Testis (tissue), 3 donors: ENCODE measurements around the gene NUDCD3. TPM values are rescaled to one million over a fixed set of nuclear protein-coding genes. Genes with fewer than 3 reads are reported as not detected.

Experiments
- DNase-seq: peaks from one replicate; pipeline ENCODE4 v3.0.0-alpha.2; 2019
- H3K27ac ChIP-seq, 2 donors: fragments of 200-600 bp; sonication (generic); one replicate each; pipeline ENCODE4 v1.5.1; 2019
- H3K27me3 ChIP-seq: fragments of 200-600 bp; sonication (generic); one replicate; pipeline ENCODE4 v1.5.1; 2019
- H3K36me3 ChIP-seq: fragments of 200-600 bp; sonication (generic); one replicate; pipeline ENCODE4 v1.5.1; 2017; ENCODE audit warnings: low read depth; ENCODE audit errors: missing control alignments
- H3K4me1 ChIP-seq: fragments of 200-600 bp; sonication (generic); one replicate; pipeline ENCODE4 v1.5.1; 2019
- H3K4me3 ChIP-seq, 2 donors: fragments of 200-600 bp; sonication (generic); one replicate each; pipeline ENCODE4 v1.5.1; 2017 to 2019
- H3K9me3 ChIP-seq: fragments of 200-600 bp; sonication (generic); one replicate; pipeline ENCODE4 v1.5.1; 2017
- POLR2A ChIP-seq: fragments of 450-650 bp; IDR thresholded peaks from one replicate; pipeline ENCODE4 v1.6.1; 2017; ENCODE audit warnings: antibody characterized with exemption, mild to moderate bottlenecking, moderate library complexity
- WGBS, 2 donors: methylation state at CpG; one replicate each; pipeline ENCODE4 v1.1.5; 2018; 5-methylcytosine and 5-hydroxymethylcytosine counted together
- intact Hi-C: fragments of 100-400 bp; cut with DNase I; formaldehyde crosslinking; loops from one replicate; pipeline ENCODE4 v1.15.1; 2023; ENCODE audit warnings: low total_unique reads
- polyA plus RNA-seq: library from polyadenylated mRNA; stranded (reverse); fragments of 350-450 nt; fragmentation: Illumina TruSeq; extraction: RNeasy Lipid Tissue Mini Kit (QIAGEN cat#74804); gene quantifications from one replicate; pipeline ENCODE4 v1.2.3, GENCODE V29; 2014; ENCODE audit warnings: low read depth, low replicate concordance; ENCODE audit not compliant: insufficient read depth
- total RNA-seq, 2 donors: library from RNA; depleted of rRNA; stranded (reverse); fragments of >200 nt; gene quantifications; one replicate each; pipeline ENCODE4 v1.2.3, GENCODE V29; 2016
- TF ChIP-seq, protein P1 (sequence below), 3 experiments: fragments of 450-650 bp in 2 of 3; fragments of 200-600 bp in 1 of 3; sonication (generic) in 1 of 3; IDR thresholded peaks; one replicate each; pipeline ENCODE4 v1.5.1; 2016 to 2019; ENCODE audit warnings: antibody characterized with exemption in 3 of 3, mild to moderate bottlenecking in 2 of 3, moderate library complexity in 1 of 3

The NUDCD3 gene
- total and polyA plus RNA-seq, 3 donors from 2014 or later, result 50.6 to 112 (median 54.6) TPM

- H3K4me3 ChIP-seq, result no peak overlapping the region
- no peaks in the 10 kb centered on the region for H3K27me3 ChIP-seq
- H3K4me1 ChIP-seq, result peaks cover 12% of the 10 kb centered on the region
- H3K27ac ChIP-seq, result no peak overlapping the region
- no peak for TF ChIP-seq POLR2A
- TF ChIP-seq, protein P1, sequence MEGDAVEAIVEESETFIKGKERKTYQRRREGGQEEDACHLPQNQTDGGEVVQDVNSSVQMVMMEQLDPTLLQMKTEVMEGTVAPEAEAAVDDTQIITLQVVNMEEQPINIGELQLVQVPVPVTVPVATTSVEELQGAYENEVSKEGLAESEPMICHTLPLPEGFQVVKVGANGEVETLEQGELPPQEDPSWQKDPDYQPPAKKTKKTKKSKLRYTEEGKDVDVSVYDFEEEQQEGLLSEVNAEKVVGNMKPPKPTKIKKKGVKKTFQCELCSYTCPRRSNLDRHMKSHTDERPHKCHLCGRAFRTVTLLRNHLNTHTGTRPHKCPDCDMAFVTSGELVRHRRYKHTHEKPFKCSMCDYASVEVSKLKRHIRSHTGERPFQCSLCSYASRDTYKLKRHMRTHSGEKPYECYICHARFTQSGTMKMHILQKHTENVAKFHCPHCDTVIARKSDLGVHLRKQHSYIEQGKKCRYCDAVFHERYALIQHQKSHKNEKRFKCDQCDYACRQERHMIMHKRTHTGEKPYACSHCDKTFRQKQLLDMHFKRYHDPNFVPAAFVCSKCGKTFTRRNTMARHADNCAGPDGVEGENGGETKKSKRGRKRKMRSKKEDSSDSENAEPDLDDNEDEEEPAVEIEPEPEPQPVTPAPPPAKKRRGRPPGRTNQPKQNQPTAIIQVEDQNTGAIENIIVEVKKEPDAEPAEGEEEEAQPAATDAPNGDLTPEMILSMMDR (IDR thresholded peaks at IDR 0.05), result no peak
- intact Hi-C loops, result no loop called here
- no peaks in the 10 kb centered on the region for H3K36me3 ChIP-seq
- no peak for DNase-seq
- WGBS, 2 donors, result 91% methylated on average over 3 to 4 of the region's 4 CpGs
- H3K9me3 ChIP-seq, result no peaks in the 10 kb centered on the region
Observed at GRCh38 chr7:44380831-44381493, 109.5 kb downstream of the NUDCD3 start.

DNA sequence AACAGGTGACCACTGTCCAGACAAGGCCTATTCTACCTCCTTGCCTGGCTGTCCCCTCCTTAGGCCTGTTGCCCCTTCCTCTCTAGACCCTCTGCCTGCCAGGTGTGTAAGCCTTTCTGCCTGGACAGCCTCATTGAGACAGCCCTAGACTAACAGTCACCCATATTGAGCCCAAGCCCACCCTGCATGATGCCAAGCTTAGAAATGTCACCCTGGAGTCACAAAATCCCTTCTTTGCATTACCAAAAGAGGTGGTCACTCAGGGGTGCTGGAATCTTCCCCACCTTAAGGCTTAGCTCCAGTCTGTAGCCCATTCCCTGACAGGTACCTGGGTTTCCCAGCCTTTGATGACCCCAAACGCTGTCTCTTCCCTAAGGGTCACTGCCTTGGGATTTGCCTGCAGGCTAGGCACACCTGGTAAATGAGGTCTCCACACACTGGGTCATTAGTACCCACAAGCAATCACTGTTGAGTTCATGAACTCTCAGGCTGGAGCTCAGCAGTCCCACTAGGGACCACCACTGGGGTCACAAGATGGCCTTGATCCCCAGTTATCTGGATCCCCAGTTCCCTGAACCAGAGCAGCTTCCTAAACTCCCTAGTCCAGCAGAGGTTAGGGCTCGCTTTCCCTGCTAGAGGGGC lies 110.1 kb downstream of the NUDCD3 start:
- Histone ChIP-seq H3K27ac (no peak overlapping the region), H3K4me1 (peaks cover 8% of the 10 kb centered on the region), H3K4me3 (no peak overlapping the region), H3K36me3 (no peaks in the 10 kb centered on the region), H3K9me3 (no peaks in the 10 kb centered on the region), H3K27me3 (no peaks in the 10 kb centered on the region)
- WGBS, 2 donors, result 93 to 100% methylated on average over 1 to 2 of the region's 2 CpGs
- TF ChIP-seq, protein P1 (IDR thresholded peaks at IDR 0.05), result no peak
- TF ChIP-seq POLR2A, result no peak
- DNase-seq, result no peak
- intact Hi-C loops, result no loop called here

- no peak for TF ChIP-seq POLR2A
- TF ChIP-seq, protein P1 (IDR thresholded peaks at IDR 0.05), result no peak
- Histone ChIP-seq H3K4me3 (no peak overlapping the region), H3K27ac (no peak overlapping the region), H3K9me3 (no peaks in the 10 kb centered on the region), H3K27me3 (no peaks in the 10 kb centered on the region), H3K36me3 (no peaks in the 10 kb centered on the region), H3K4me1 (peaks cover 8% of the 10 kb centered on the region)
- DNase-seq, result no peak
- 89 to 92% methylated on average over 9 to 12 of the region's 12 CpGs for WGBS, 2 donors
- intact Hi-C loops, result no loop called here
Observed at GRCh38 chr7:44379366-44380188, 110.9 kb downstream of the NUDCD3 start.

DNA sequence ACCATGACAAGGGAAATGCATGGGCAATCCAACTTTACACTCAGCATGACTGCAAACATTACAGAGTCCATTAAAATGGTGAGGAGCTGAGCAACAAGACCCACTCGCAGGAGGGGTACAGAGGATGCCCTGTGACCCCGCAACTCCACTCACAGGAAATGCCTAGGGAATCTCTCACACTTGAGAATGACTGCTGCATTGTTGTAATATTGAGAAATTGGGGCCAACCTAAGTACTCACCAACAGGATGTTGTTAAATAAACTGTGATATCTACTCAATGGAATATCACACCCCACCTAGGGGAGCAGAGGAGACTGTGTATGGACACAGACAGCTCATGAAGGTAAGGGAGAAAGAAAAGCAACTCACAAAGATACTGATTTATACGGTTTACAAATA lies 111.7 kb downstream of the NUDCD3 start:
- intact Hi-C loops, result no loop called here
- H3K4me3 ChIP-seq, result no peak overlapping the region
- no peak for TF ChIP-seq POLR2A
- TF ChIP-seq, protein P1 (IDR thresholded peaks at IDR 0.05), result no peak
- no peak for DNase-seq
- no peaks in the 10 kb centered on the region for H3K36me3 ChIP-seq
- no peaks in the 10 kb centered on the region for H3K27me3 ChIP-seq
- H3K27ac ChIP-seq, result no peak overlapping the region
- WGBS, 2 donors, result 72 to 86% methylated on average over 3 of the region's 3 CpGs
- H3K9me3 ChIP-seq, result no peaks in the 10 kb centered on the region
- peaks cover 8% of the 10 kb centered on the region for H3K4me1 ChIP-seq
